IPS-15b (cell line): Measurements from ENCODE around the gene OR4S2.

Experiments used
- H3K27me3 ChIP-seq: one replicate; pipeline ENCODE4 v1.6.1; 2013; ENCODE audit warnings: low read length; ENCODE audit not compliant: control insufficient read depth, insufficient read depth
- H3K36me3 ChIP-seq: one replicate; pipeline ENCODE4 v1.6.1; 2013; ENCODE audit warnings: low read length; ENCODE audit not compliant: control insufficient read depth, insufficient read depth
- H3K4me1 ChIP-seq: one replicate; pipeline ENCODE4 v1.6.1; 2013; ENCODE audit warnings: mild to moderate bottlenecking, low read length; ENCODE audit not compliant: control insufficient read depth, insufficient read depth
- H3K4me3 ChIP-seq: one replicate; pipeline ENCODE4 v1.5.1; 2013; ENCODE audit warnings: low read depth, low read length
- H3K9ac ChIP-seq: one replicate; pipeline ENCODE4 v1.6.1; 2013; ENCODE audit warnings: low read depth, mild to moderate bottlenecking, low read length
- H3K9me3 ChIP-seq: one replicate; pipeline ENCODE4 v1.6.1; 2013; ENCODE audit warnings: mild to moderate bottlenecking, low read length; ENCODE audit not compliant: control insufficient read depth, insufficient read depth

The OR4S2 gene

DNA sequence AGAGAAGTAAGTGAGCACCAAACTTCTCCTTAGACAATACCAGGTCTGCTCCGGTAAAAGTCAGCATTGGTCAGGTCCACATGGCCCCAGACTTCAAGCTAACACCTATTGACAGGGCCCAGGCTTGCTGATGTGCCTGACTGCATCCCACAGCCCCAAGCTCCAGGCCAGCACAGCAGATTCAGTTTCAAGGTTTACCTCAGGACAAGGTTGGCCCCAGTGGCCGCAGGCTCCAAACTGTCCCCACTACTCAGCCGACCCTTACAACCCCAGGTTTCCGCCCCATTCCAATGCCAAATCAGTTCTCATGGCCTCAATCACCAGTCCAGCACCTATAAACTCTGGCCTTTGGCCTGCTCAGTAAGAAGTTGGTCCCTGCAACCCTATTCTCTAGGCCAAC is 53.3 kb downstream of the OR4S2 start:
- Histone ChIP-seq H3K4me3 (no peak overlapping the region), H3K27me3 (no peaks in the 10 kb centered on the region), H3K36me3 (no peaks in the 10 kb centered on the region), H3K9me3 (peaks cover 19% of the 10 kb centered on the region), H3K9ac (no peak overlapping the region), H3K4me1 (no peaks in the 10 kb centered on the region)
